ENCODE measurements around the gene BCAN. TPM values are rescaled to one million over a fixed set of nuclear protein-coding genes. Genes with fewer than 3 reads are reported as not detected.
A peak's percentile ranks its signal among the peaks of the same experiment; 100 is the strongest.

The BCAN gene
- total and polyA plus RNA-seq, 2 of the 4 experiments (the other 2 are of a cell fraction): 0.07 TPM; not detected in 1

- no peak overlapping the region for H3K18ac ChIP-seq (ENCODE audit: low read depth, low read length)
- peaks cover 3% of the 10 kb centered on the region; the same call in 1 of the 2 replicates for H3K27me3 ChIP-seq (ENCODE audit: control insufficient read depth, insufficient read depth, low read length)
- peaks cover 6% of the 10 kb centered on the region; the same call in 1 of the 2 replicates for H3K4me1 ChIP-seq (ENCODE audit: control insufficient read depth, insufficient read depth, low read length)
- no peaks in the 10 kb centered on the region for H3K9me3 ChIP-seq (ENCODE audit: control insufficient read depth, insufficient read depth, low read length)
- no peak overlapping the region for H3K27ac ChIP-seq (ENCODE audit: insufficient read depth, low read length)
- H2BK5ac ChIP-seq (ENCODE audit: low read depth, low read length, poor library complexity, severe bottlenecking): no peak overlapping the region
- H3K4me2 ChIP-seq (ENCODE audit: low read depth, low read length): no peak overlapping the region
- DNase-seq: peak; percentile 47
- H3K23ac ChIP-seq (ENCODE audit: low read depth, low read length): no peak overlapping the region
- no peak overlapping the region for H2BK20ac ChIP-seq (ENCODE audit: low read depth, low read length)
- no peak overlapping the region for H4K5ac ChIP-seq (ENCODE audit: low read depth, low read length)
- H4K20me1 ChIP-seq (ENCODE audit: insufficient read depth, low read length): no peaks in the 10 kb centered on the region
- no peak overlapping the region for H3K4me3 ChIP-seq (ENCODE audit: insufficient read depth, low read depth, low read length)
- H3K4ac ChIP-seq (ENCODE audit: low read depth, low read length): no peak overlapping the region
- no peak overlapping the region for H4K8ac ChIP-seq (ENCODE audit: low read depth in 2 of 2, low read length in 2 of 2)
- peak; percentile 6; the same call in 1 of the 2 replicates for ATAC-seq (ENCODE audit: low read depth)
- H3K9ac ChIP-seq (ENCODE audit: low read depth, low read length): no peak overlapping the region
- dilution Hi-C loops (cut with HindIII; ENCODE audit: low sequenced_read_pairs, unreplicated experiment) (no loop called here), in situ Hi-C loops (cut with MboI; ENCODE audit: low sequenced_read_pairs) (loop anchor here (10.0 kb wide), 1 partner anchor 193 kb away; no protein-coding TSS in a partner anchor), intact Hi-C loops (cut with micrococcal nuclease) (no loop called here)
- H2BK120ac ChIP-seq (ENCODE audit: low read depth, low read length): no peak overlapping the region
- peak overlapping the region; percentile 6 for H2AFZ ChIP-seq (replicated peaks; ENCODE audit: low read length, poor library complexity)
- WGBS, 2 experiments (ENCODE audit: extremely low coverage in 2 of 2, insufficient read length in 1 of 2): 46% methylated on average over 14 of the region's 20 CpGs; no CpG with 5 or more reads in 1 of the 2 experiments
- TF ChIP-seq MAFK (IDR thresholded peaks at IDR 0.05; ENCODE audit: low read depth, low read length) (no peak), CHD1 (IDR thresholded peaks at IDR 0.05; ENCODE audit: low read depth, low read length) (no peak), CTCF (conservative IDR thresholded peaks at IDR 0.05; ENCODE audit: low read depth, low read length) (0 out of 2 replicates have a peak, but pooled peaks have one; percentile 6)
- H3K14ac ChIP-seq (replicated peaks; ENCODE audit: low read depth, low read length): no peak overlapping the region
- H2BK15ac ChIP-seq (ENCODE audit: low read depth, low read length): no peak overlapping the region
- no peak overlapping the region for H2AK9ac ChIP-seq (replicated peaks; ENCODE audit: low read depth, low read length, poor library complexity)
- ChIA-PET POLR2A (ENCODE audit: unreplicated experiment) (no interaction called here), CTCF (interaction anchor here (0.6 to 5.2 kb wide), 4 partner anchors 14 to 169 kb away, joined by 3 to 104 read pairs (median 28); partner anchors contain the start of genes CRABP2, ISG20L2, METTL25B and NTRK1)
- no peak overlapping the region for H4K91ac ChIP-seq (ENCODE audit: insufficient read depth, low read depth, low read length)
- no peaks in the 10 kb centered on the region for H3K9me1 ChIP-seq (ENCODE audit: insufficient read depth, low read length)
- H2AK5ac ChIP-seq (ENCODE audit: low read depth, low read length): no peak overlapping the region; the same call in 1 of the 2 replicates
- no TSS peak for BruUV-seq (replicated peaks)
- no peak overlapping the region for H3K56ac ChIP-seq (ENCODE audit: extremely low read depth, insufficient read depth, low read length)
- no peaks in the 10 kb centered on the region for H3K79me1 ChIP-seq (ENCODE audit: low read depth in 1 of 2, low read length in 2 of 2)
- H3K36me3 ChIP-seq (ENCODE audit: control insufficient read depth, insufficient read depth, low read length): no peaks in the 10 kb centered on the region
Measured at GRCh38 chr1:156691665-156692440, 49.9 kb downstream of the BCAN start.

All from IMR-90 (cell line).